ENCODE results near the gene MRPS15.
"Not testable (repeated sequence)": the region's sequence is repeated elsewhere in the genome, so short reads cannot be mapped to it uniquely, and the experiment has no call there.

Gene MRPS15

DNA sequence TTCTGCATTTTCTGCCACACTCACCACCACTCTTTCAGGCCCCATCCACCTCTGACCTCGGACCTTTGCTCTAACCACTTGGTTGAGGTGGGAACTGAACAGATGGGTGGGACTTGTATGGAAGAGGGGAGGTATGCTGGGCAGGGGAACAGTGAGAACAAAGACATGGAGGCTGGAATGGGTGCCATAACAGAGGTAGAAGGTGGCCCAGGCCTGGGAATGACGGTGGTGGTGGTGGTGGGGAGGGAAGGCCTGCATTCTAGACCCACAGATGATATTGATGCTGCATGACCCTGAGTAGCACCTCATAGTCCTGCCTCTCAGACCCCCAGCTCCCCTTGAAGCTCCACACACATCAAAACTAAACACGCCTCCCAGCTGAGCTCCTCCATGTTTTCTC is 23.7 kb upstream of the MRPS15 start:
- TF ChIP-seq, protein P1, sequence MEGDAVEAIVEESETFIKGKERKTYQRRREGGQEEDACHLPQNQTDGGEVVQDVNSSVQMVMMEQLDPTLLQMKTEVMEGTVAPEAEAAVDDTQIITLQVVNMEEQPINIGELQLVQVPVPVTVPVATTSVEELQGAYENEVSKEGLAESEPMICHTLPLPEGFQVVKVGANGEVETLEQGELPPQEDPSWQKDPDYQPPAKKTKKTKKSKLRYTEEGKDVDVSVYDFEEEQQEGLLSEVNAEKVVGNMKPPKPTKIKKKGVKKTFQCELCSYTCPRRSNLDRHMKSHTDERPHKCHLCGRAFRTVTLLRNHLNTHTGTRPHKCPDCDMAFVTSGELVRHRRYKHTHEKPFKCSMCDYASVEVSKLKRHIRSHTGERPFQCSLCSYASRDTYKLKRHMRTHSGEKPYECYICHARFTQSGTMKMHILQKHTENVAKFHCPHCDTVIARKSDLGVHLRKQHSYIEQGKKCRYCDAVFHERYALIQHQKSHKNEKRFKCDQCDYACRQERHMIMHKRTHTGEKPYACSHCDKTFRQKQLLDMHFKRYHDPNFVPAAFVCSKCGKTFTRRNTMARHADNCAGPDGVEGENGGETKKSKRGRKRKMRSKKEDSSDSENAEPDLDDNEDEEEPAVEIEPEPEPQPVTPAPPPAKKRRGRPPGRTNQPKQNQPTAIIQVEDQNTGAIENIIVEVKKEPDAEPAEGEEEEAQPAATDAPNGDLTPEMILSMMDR (IDR thresholded peaks at IDR 0.05; ENCODE audit: borderline replicate concordance, insufficient read depth, low read depth, low read length), result no peak
- no peak overlapping the region for H3K4me3 ChIP-seq (ENCODE audit: low read depth, low read length)

DNA sequence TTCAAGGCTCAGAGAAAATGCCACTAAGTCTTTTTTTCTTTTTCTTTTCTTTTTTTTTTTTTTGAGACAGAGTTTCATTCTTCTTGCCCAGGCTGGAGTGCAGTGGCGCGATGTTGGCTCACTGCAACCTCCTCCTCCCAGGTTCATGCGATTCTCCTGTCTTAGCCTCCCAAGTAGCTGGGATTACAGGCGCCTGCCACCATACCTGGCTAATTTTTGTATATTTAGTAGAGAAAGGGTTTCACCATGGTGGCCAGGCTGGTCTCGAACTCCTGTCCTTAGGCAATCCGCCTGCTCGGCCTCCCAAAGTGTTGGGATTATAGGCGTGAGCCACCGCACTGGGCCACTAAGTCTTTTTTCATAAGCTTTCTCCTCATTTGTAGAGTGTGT is 23.1 kb upstream of the MRPS15 start:
- H3K4me3 ChIP-seq (ENCODE audit: low read depth, low read length), result not testable (repeated sequence)

DNA sequence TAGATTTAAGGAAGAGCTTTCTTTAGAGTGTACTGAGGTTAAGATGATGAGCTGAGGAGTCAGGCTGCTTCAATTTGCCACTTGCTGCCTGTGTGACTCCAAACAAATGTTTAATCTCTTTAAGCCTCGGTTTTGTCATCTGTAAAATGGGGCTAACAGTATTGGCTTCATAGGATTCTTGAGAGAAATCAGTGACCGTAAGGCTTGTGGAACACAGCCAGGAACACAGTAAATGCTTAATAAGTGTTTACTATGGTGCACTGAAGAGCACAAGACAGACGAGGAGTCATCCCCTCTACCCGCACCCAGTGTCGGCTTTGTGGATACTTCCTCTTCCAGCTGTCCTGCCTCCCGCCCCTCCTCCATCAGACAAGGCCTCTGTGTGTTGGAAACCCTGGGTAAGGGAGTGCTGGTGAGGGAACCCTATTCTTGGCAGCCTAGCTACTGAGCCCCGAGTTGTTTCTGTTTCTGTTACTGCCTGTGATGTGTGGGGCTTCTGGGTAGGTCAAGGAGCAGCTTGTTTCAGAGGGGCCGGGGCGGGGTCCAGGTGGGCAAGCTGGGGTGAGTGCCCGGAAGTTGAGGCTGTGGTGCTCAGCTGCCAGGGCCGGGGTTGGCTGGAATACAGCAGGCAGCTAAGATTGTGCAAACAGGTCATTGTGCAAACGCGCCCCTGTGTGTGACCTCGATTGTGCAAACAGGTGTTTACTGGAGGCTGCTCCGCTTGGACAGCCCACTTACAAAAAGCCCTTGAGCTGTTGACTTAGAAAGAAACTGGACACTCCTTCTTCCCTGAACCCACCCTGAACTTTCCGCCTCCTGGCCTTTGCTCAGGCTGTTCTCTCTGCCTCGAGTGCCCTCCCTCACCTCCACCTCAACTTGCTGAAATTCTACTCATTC is 22.5 kb upstream of the MRPS15 start:
- H3K4me3 ChIP-seq (ENCODE audit: low read depth, low read length), result no peak overlapping the region
- TF ChIP-seq, protein P1 (IDR thresholded peaks at IDR 0.05; ENCODE audit: borderline replicate concordance, insufficient read depth, low read depth, low read length), result no peak

DNA sequence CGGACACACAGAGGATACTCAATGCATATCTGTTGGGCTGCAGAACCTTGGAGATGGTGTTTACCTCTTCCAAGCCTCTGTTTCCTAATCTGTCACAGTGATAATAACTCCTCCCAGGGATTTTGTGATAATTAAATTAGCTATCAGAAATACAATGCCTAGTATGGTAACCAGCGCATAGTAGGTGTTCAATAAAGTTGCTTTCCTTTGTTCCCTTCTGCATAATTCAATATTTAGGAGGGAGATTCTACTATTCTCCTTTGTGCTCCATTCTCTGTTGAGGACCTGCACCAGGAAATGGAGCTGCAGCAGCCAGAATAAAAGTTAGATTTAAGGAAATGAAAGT is 21.9 kb upstream of the MRPS15 start:
- TF ChIP-seq, protein P1 (IDR thresholded peaks at IDR 0.05; ENCODE audit: borderline replicate concordance, insufficient read depth, low read depth, low read length), result no peak
- no peak overlapping the region for H3K4me3 ChIP-seq (ENCODE audit: low read depth, low read length)

DNA sequence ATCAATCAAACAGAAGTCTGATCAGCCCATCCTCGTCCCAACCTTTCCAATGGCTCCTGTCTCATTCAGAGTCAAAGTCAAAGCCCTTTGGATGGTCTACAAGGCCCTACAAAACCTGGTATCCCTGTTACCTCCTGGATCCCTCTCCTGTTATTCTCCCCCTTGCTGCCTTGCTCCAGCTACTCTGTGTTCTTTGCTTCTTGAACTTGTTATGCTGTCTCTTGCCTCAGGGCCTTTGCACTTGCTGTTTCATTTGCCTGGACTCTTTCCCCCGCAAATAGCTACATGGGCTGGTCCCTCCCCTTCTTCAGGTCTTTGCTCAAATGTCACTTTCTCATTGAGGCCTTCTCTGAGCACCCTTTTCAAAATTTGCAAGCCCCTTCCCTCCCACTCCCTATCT is 19.9 kb upstream of the MRPS15 start:
- TF ChIP-seq, protein P1 (IDR thresholded peaks at IDR 0.05; ENCODE audit: borderline replicate concordance, insufficient read depth, low read depth, low read length), result no peak
- no peak overlapping the region for H3K4me3 ChIP-seq (ENCODE audit: low read depth, low read length)

DNA sequence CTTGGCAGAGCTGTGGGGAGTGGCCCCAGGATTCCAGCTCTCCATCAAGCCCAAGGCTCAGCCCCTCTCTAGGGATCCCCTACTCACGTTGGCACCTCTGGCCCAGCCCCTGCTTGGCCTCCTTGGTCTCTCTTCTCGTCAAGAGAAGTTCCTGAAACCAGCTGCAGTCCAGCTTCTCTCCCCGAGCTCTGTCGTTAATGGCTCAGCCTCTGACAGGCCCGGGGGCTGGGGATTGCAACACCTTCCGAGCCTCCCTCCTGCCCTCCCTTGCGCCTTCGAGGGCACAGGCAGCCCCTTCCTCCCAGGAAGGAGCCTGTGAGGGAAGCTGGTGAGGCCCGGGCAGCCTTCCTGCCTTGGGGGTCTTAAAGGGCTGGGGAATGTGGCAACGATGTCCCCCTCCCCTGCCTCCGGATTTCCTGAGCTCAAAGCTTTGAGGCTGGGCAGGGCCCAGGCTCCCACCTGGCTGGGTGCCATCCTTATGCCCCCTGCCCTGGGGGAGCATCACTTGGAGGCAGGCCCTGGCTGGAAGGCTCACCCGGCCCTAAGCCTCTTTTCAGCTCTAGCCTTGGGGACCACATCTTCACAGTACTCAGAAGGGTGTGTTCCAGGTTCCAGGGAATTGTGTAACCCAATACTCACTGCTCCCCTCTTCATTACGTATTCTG is 18.7 kb upstream of the MRPS15 start, which contains the start of gene CSF3R:
Gene CSF3R (minus strand): TSS at position 190 of the 665 bp plus-strand sequence. CDS start 3,417 bp downstream, outside the sequence.
- TF ChIP-seq, protein P1 (IDR thresholded peaks at IDR 0.05; ENCODE audit: borderline replicate concordance, insufficient read depth, low read depth, low read length), result no peak
- no peak within 1 kb of the TSS for H3K4me3 ChIP-seq (ENCODE audit: low read depth, low read length)

DNA sequence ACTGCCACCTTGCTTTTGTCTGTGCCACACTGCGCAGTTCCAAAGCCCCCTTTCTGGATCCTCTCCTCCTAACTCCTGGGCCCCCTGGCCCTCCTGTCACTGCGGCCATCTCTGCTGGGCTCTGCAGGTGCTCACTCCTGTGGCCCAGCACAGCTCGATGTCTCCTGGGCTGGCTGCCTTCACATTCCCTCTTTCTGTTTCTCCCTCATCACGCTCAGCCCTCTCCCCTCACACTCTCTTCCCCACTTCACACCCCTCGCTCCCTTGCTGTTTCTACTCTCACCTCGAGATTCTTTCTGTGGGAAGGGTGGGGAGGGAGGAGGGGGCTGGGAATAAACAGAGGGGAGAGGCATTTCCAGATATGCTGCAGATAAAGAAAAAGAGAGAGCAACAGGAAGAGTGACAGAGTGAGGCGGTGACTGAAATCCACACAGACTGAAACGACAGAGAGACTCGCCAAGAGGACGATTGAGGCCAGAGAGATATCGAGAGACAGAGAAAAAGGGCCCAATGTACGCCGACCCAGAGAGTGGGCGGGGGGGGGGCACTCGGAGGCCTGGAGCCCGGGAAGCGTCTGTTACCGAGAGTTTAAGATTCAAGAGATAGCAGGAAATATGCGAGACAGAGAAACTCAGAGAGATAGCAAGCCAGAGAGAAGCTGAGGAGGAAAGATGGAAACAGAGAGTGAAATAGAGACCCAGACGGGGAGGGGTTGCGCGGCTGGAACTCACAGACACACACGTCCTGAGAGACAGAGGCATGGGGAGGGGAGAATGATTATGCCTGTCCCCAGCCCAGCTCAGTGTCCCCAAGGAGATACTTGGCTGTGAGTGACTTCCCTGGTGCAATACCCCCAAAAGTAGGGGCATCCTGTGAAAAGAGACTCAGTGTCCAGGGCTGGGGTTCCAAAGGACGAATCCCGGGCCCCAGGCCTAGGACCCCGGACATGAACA is 17.9 kb upstream of the MRPS15 start:
- no peak overlapping the region for H3K4me3 ChIP-seq (ENCODE audit: low read depth, low read length)
- TF ChIP-seq, protein P1 (IDR thresholded peaks at IDR 0.05; ENCODE audit: borderline replicate concordance, insufficient read depth, low read depth, low read length), result no peak

Measured in GM12875 (cell line).